Motor neuron (in vitro differentiated cells): ENCODE data around the gene CCDC91. TPM values are rescaled to one million over a fixed set of nuclear protein-coding genes. Genes with fewer than 3 reads are reported as not detected.
"Not testable (repeated sequence)": the region's sequence is repeated elsewhere in the genome, so short reads cannot be mapped to it uniquely, and the experiment has no call there.

Experiments
- ATAC-seq, 8 experiments: fragments of 200-7000 bp; cut with Tn5 transposase; replicated peaks in 6 of 8; 2 replicates each; pipeline ENCODE4 v1.8.0; 2021; ENCODE audit warnings: mild to moderate bottlenecking in 8 of 8, moderate library complexity in 8 of 8
- H3K27ac ChIP-seq, 2 donors: fragments of 250-450 bp; sonication (Bioruptor Pico); 2 replicates each; pipeline ENCODE4 v1.9.0; 2021; ENCODE audit warnings: antibody characterized with exemption in 2 of 2, mild to moderate bottlenecking in 2 of 2, moderate library complexity in 1 of 2
- H3K4me1 ChIP-seq, 2 donors: fragments of 250-450 bp; sonication (Bioruptor Pico); replicated peaks in 1 of 2; 2 replicates each; pipeline ENCODE4 v1.6.1; 2021; ENCODE audit warnings: antibody characterized with exemption in 2 of 2, mild to moderate bottlenecking in 2 of 2, moderate library complexity in 1 of 2
- H3K4me3 ChIP-seq, 5 donors: fragments of 250-450 bp; sonication (Bioruptor Pico); 2 replicates each; pipeline ENCODE4 v1.9.0; 2021; ENCODE audit warnings: antibody characterized with exemption in 5 of 5, mild to moderate bottlenecking in 5 of 5, moderate library complexity in 4 of 5
- WGBS, 10 experiments: fragments of 450-650 bp; shearing (Covaris generic); methylation state at CpG; one replicate each; pipeline ENCODE4 v1.0.0; 2022; 5-methylcytosine and 5-hydroxymethylcytosine counted together
- in situ Hi-C, 9 experiments: fragments of 400-800 bp; cut with MboI; loops; one replicate each; pipeline ENCODE4 v1.15.0; 2021; ENCODE audit warnings: low sequenced_read_pairs in 9 of 9, low pct_unique_long_range_greater_than_20kb in 2 of 9; ENCODE audit not compliant: unreplicated experiment in 9 of 9
- total RNA-seq, 8 experiments: library from RNA; unstranded; fragments of 300-600 nt; gene quantifications; 2 replicates each; pipeline versions ENCODE4 v1.2.3 to v1.2.4, GENCODE V29; 2022

CCDC91 gene
- total RNA-seq, 8 experiments from 2014 or later: 21.6 to 42.3 (median 30.2) TPM

- H3K4me1 ChIP-seq: no peaks in the 10 kb centered on the region
- in situ Hi-C loops: no loop called here
- no peak overlapping the region for H3K4me3 ChIP-seq
- 55 to 100% (median 92%) methylated on average over 2 to 8 of the region's 9 CpGs; no CpG with 5 or more reads in 1 of the 10 experiments for WGBS, 10 experiments
- H3K27ac ChIP-seq: no peak overlapping the region
- peak in 1 of 8 experiments; percentile 50 for ATAC-seq
Observed at GRCh38 chr12:28242496-28243309, 52.4 kb downstream of the CCDC91 start.

GRCh38 chr12:28243310-28243633 lies 53.0 kb downstream of the CCDC91 start:
- no peaks in the 10 kb centered on the region for H3K4me1 ChIP-seq
- WGBS, 10 experiments: 83 to 100% (median 98%) methylated on average over 1 to 2 of the region's 2 CpGs
- H3K27ac ChIP-seq: no peak overlapping the region
- in situ Hi-C loops: no loop called here
- no peak for ATAC-seq
- H3K4me3 ChIP-seq: no peak overlapping the region

DNA sequence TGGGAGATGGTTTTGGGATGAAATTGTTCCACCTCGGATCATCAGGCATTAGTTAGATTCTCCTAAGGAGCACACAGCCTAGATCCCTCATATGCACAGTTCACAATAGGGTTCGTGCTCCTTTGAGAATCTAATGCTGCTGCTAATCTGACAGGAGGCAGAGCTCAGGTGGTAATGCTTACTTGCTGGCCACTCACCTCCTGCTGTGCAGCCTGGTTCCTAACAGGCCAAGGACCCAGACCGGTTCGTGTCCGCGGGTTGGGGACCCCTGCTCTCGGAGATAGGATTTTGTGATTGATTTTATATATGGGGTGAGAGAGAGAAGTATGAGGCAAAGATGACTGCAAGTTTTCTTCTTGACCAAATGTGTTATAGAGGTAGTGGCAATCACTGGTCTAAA lies 57.5 kb downstream of the CCDC91 start:
- no peak overlapping the region for H3K4me3 ChIP-seq
- ATAC-seq: no peak
- H3K27ac ChIP-seq: no peak overlapping the region

DNA sequence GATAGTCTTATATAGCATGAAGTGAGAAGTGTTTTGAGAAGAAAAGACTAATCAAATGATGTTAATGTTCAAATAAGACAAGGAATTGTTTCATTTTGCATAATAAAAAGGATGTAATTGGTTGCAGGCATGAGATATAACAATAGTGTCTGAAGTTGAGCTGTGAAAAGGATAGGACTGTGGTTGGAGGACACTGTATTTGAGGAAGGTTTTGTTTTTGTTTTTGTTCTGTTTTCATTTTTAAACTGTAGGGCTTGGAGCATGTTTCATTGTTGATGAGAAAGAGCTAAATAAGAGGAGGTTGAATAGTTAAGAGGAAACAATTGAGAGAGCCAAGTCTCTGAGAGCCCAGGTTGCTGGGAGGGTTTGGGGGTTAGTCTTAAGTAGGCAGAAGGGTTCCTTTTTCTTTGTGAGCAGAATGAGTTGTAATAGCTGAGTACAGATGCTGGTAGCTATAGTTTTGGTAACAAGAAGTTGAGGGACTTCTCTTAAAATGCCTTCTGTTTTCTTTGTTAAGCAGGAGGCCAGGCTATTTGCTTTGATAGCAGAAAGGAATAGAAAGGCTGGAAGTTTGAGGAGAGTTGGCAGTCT lies 58.4 kb downstream of the CCDC91 start:
- ATAC-seq: peak in 1 of 8 experiments; percentile 66
- no peak overlapping the region for H3K4me3 ChIP-seq
- no peaks in the 10 kb centered on the region for H3K4me1 ChIP-seq
- no peak overlapping the region for H3K27ac ChIP-seq
- in situ Hi-C loops: no loop called here

More for the DNA sequence above, 57.5 kb downstream of the CCDC91 start:
- 86 to 100% (median 94%) methylated on average over 1 to 6 of the region's 7 CpGs; no CpG with 5 or more reads in 5 of the 10 experiments for WGBS, 10 experiments
- in situ Hi-C loops: no loop called here
- no peaks in the 10 kb centered on the region for H3K4me1 ChIP-seq

- ATAC-seq: no peak
- Histone ChIP-seq H3K27ac (no peak overlapping the region), H3K4me3 (no peak overlapping the region), H3K4me1 (no peaks in the 10 kb centered on the region)
- in situ Hi-C loops: no loop called here
- 60 to 100% (median 90%) methylated on average over 1 to 3 of the region's 3 CpGs; no CpG with 5 or more reads in 1 of the 10 experiments for WGBS, 10 experiments
Observed at GRCh38 chr12:28253161-28253641, 62.9 kb downstream of the CCDC91 start.

DNA sequence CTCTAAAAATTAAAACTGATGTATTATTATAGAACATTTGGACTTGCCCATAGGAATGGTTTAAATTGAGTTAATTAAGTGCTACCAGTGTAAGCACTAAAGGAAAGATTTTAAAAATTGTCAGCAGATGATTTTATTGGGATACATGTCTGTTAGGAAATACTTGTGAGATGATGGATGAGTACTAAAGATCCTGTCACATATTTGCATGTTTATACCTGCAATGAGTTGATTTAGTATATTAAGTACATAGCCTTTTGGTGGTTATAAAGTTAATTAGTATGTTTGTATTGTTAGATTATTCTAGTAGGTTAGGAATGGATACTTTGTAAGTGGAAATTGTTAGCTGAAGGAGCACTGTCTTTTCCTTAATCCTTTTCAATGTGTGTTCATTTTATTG lies 67.2 kb downstream of the CCDC91 start:
- H3K4me3 ChIP-seq: no peak overlapping the region
- no peaks in the 10 kb centered on the region for H3K4me1 ChIP-seq
- H3K27ac ChIP-seq: no peak overlapping the region
- ATAC-seq: no peak
- in situ Hi-C loops: no loop called here

GRCh38 chr12:28258998-28259397 lies 68.7 kb downstream of the CCDC91 start:
- ATAC-seq: peak in 2 of 8 experiments; percentile 41 to 43
- Histone ChIP-seq H3K4me3 (no peak overlapping the region), H3K4me1 (no peaks in the 10 kb centered on the region), H3K27ac (no peak overlapping the region)
- in situ Hi-C loops: no loop called here
- 83 to 100% (median 100%) methylated on average over 1 of the region's 1 CpG; no CpG with 5 or more reads in 2 of the 10 experiments for WGBS, 10 experiments

DNA sequence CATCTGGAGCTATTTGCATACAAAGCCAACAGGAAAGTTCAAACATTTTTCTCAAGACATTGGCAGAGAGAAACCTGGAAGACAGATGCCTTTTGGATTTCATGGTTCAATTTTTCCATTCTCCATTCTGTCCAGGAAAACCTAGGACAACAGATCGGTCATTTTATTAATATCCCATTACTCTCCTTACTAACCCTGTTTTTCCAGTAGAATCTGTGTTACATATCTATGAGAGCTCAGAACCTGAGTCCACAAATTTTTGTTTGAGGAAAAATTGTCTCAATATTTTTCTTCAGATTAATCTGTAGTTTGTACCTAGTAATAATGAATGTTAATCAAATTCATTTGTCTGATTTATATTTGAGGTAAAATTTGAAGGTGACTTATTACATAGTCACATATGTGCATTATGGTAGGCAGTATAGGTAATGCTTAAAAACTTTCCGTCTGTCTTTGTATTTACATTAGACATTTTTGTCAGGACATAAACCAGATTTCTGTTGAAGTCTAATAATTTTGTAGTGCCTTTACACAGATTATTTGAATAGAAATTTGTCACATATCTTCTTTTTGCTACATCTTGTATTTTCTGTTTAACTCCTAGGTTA lies 75.3 kb downstream of the CCDC91 start:
- Histone ChIP-seq H3K27ac (no peak overlapping the region), H3K4me1 (no peaks in the 10 kb centered on the region), H3K4me3 (no peak overlapping the region)
- no peak for ATAC-seq
- WGBS, 10 experiments: 42 to 100% (median 86%) methylated on average over 1 to 2 of the region's 2 CpGs; no CpG with 5 or more reads in 1 of the 10 experiments
- in situ Hi-C loops: no loop called here

- H3K4me1 ChIP-seq, ATAC-seq, H3K27ac ChIP-seq, H3K4me3 ChIP-seq, in situ Hi-C loops: not testable (repeated sequence)
- 90 to 100% (median 100%) methylated on average over 1 to 5 of the region's 5 CpGs; no CpG with 5 or more reads in 1 of the 10 experiments for WGBS, 10 experiments
Observed at GRCh38 chr12:28267920-28268607, 77.8 kb downstream of the CCDC91 start.

GRCh38 chr12:28268608-28269229 lies 78.5 kb downstream of the CCDC91 start:
- in situ Hi-C loops: no loop called here
- H3K4me1 ChIP-seq: no peaks in the 10 kb centered on the region
- no peak overlapping the region for H3K27ac ChIP-seq
- WGBS, 10 experiments: 88 to 100% (median 100%) methylated on average over 1 to 3 of the region's 3 CpGs; no CpG with 5 or more reads in 1 of the 10 experiments
- ATAC-seq: no peak
- no peak overlapping the region for H3K4me3 ChIP-seq

GRCh38 chr12:28269851-28270250 lies 79.6 kb downstream of the CCDC91 start:
- in situ Hi-C loops: no loop called here
- Histone ChIP-seq H3K4me1 (no peaks in the 10 kb centered on the region), H3K27ac (no peak overlapping the region), H3K4me3 (no peak overlapping the region)
- 50 to 100% (median 97%) methylated on average over 1 of the region's 1 CpG; no CpG with 5 or more reads in 2 of the 10 experiments for WGBS, 10 experiments
- ATAC-seq: no peak

DNA sequence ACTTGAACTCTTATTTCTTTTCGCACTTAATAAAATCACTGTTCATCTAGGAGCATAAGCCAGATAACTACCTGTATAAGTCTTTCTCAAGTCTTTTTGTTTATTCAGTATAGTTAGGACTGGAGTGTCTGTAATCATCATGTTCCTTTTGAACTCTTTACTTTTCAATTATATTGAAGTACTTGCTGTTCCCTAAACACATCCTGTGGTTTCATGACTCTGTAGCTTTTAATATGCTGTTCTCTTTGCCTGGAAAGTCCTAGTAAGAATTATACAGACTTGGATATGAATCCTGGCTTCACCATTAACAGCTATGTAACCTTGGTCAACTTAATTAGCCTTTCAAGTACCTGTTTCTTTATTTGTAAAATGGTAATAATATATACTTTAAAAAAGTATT lies 88.2 kb downstream of the CCDC91 start:
- in situ Hi-C loops: no loop called here
- 69 to 100% (median 100%) methylated on average over 1 of the region's 1 CpG; no CpG with 5 or more reads in 1 of the 10 experiments for WGBS, 10 experiments
- Histone ChIP-seq H3K4me3 (no peak overlapping the region), H3K27ac (no peak overlapping the region), H3K4me1 (no peaks in the 10 kb centered on the region)
- no peak for ATAC-seq
